MM.1S (cell line): ENCODE results near the gene ACTN1.

Experiments
- DNase-seq: peaks from one replicate; pipeline ENCODE4 v3.0.0-alpha.2; 2015
- H2AFZ ChIP-seq: fragments of 300-600 bp; sonication (generic); 2 replicates; pipeline ENCODE4 v1.6.0; 2016; ENCODE audit warnings: antibody characterized with exemption, low read length
- H3F3A ChIP-seq: fragments of 300-600 bp; sonication (generic); 2 replicates; pipeline ENCODE4 v1.6.1; 2016; ENCODE audit warnings: mild to moderate bottlenecking, antibody characterized with exemption, low read length, moderate library complexity, mixed read lengths; ENCODE audit not compliant: insufficient read depth
- H3K27ac ChIP-seq: fragments of 300-600 bp; sonication (generic); 2 replicates; pipeline ENCODE4 v1.5.1; 2016; ENCODE audit warnings: mild to moderate bottlenecking, low read length
- H3K27me3 ChIP-seq: fragments of 300-600 bp; sonication (generic); replicated peaks from 2 replicates; pipeline ENCODE4 v1.6.0; 2016; ENCODE audit warnings: low read length; ENCODE audit not compliant: insufficient read depth
- H3K36me3 ChIP-seq: fragments of 300-600 bp; sonication (generic); replicated peaks from 2 replicates; pipeline ENCODE4 v1.6.1; 2016; ENCODE audit warnings: mild to moderate bottlenecking, low read length, mixed read lengths; ENCODE audit not compliant: insufficient read depth
- H3K4me1 ChIP-seq: fragments of 300-600 bp; sonication (generic); 2 replicates; pipeline ENCODE4 v1.6.1; 2016; ENCODE audit warnings: low read length, mixed read lengths
- H3K4me2 ChIP-seq: fragments of 300-600 bp; sonication (generic); 2 replicates; pipeline ENCODE4 v1.6.0; 2016; ENCODE audit warnings: low read depth, low read length
- H3K4me3 ChIP-seq: fragments of 300-600 bp; sonication (generic); 2 replicates; pipeline ENCODE4 v1.5.1; 2016; ENCODE audit warnings: low read length, mixed read lengths
- H3K79me2 ChIP-seq: fragments of 300-600 bp; sonication (generic); 2 replicates; pipeline ENCODE4 v1.6.1; 2016; ENCODE audit warnings: mixed run types, low read length, mixed read lengths
- H3K9ac ChIP-seq: fragments of 300-600 bp; sonication (generic); 2 replicates; pipeline ENCODE4 v1.6.1; 2016; ENCODE audit warnings: low read length, mixed read lengths
- H3K9me2 ChIP-seq: fragments of 300-600 bp; sonication (generic); replicated peaks from 2 replicates; pipeline ENCODE4 v1.6.1; 2016; ENCODE audit warnings: mild to moderate bottlenecking, low read length, mixed read lengths; ENCODE audit not compliant: insufficient read depth
- H3K9me3 ChIP-seq: fragments of 300-600 bp; sonication (generic); replicated peaks from 2 replicates; pipeline ENCODE4 v1.6.1; 2016; ENCODE audit warnings: mild to moderate bottlenecking, low read length, mixed read lengths; ENCODE audit not compliant: insufficient read depth
- H4K20me1 ChIP-seq: fragments of 300-600 bp; sonication (generic); 2 replicates; pipeline ENCODE4 v1.6.1; 2016; ENCODE audit warnings: mild to moderate bottlenecking, low read length, moderate library complexity, mixed read lengths; ENCODE audit not compliant: insufficient read depth
- EZH2 ChIP-seq: fragments of 300-600 bp; sonication (generic); optimal IDR thresholded peaks from 2 replicates; pipeline ENCODE3; 2017; ENCODE audit warnings: low read depth, mild to moderate bottlenecking, antibody characterized with exemption, low read length, mixed read lengths
- EZH2phosphoT487 ChIP-seq: fragments of 300-600 bp; sonication (generic); IDR thresholded peaks from 2 replicates; pipeline ENCODE4 v1.6.1; 2018; ENCODE audit warnings: antibody characterized with exemption, low read length
- TF ChIP-seq, protein P1 (sequence below): fragments of 300-600 bp; sonication (generic); IDR thresholded peaks from 2 replicates; pipeline ENCODE4 v1.5.1; 2016; ENCODE audit warnings: antibody characterized with exemption, low read length, mixed read lengths

ACTN1 gene

DNA sequence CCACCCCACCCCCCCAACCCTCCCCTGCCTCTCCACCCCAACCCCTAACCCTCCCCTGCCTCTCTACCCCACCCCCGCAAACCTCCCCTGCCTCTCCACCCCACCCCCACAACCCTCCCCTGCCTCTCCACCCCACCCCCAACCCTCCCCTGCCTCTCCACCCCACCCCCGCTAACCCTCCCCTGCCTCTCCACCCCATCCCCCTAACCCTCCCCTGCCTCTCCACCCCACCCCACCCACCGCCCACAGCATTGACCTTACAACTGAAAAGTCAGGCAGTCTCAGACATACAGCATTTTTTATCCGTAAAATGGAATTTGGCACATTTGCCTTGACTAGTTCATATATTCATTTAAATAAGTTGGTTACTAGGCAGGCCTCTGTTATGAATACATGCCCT lies 38.6 kb upstream of the ACTN1 start:
- no peaks in the 10 kb centered on the region for H3K4me1 ChIP-seq
- H3F3A ChIP-seq = no peaks in the 10 kb centered on the region
- H3K9me3 ChIP-seq = no peaks in the 10 kb centered on the region
- no peak overlapping the region for H3K4me3 ChIP-seq
- H3K36me3 ChIP-seq = no peaks in the 10 kb centered on the region
- H3K27ac ChIP-seq = no peak overlapping the region
- H3K9ac ChIP-seq = no peak overlapping the region
- DNase-seq = no peak
- H2AFZ ChIP-seq = no peak overlapping the region
- TF ChIP-seq EZH2phosphoT487 = no peak
- TF ChIP-seq, protein P1, sequence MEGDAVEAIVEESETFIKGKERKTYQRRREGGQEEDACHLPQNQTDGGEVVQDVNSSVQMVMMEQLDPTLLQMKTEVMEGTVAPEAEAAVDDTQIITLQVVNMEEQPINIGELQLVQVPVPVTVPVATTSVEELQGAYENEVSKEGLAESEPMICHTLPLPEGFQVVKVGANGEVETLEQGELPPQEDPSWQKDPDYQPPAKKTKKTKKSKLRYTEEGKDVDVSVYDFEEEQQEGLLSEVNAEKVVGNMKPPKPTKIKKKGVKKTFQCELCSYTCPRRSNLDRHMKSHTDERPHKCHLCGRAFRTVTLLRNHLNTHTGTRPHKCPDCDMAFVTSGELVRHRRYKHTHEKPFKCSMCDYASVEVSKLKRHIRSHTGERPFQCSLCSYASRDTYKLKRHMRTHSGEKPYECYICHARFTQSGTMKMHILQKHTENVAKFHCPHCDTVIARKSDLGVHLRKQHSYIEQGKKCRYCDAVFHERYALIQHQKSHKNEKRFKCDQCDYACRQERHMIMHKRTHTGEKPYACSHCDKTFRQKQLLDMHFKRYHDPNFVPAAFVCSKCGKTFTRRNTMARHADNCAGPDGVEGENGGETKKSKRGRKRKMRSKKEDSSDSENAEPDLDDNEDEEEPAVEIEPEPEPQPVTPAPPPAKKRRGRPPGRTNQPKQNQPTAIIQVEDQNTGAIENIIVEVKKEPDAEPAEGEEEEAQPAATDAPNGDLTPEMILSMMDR = no peak
- H3K9me2 ChIP-seq = no peaks in the 10 kb centered on the region
- H3K79me2 ChIP-seq = no peaks in the 10 kb centered on the region
- H3K27me3 ChIP-seq = no peaks in the 10 kb centered on the region
- H4K20me1 ChIP-seq = no peaks in the 10 kb centered on the region
- H3K4me2 ChIP-seq = no peak overlapping the region

GRCh38 chr14:69014829-69015259 lies 35.7 kb upstream of the ACTN1 start:
- Histone ChIP-seq H3K9me2 (no peaks in the 10 kb centered on the region), H3K4me1 (no peaks in the 10 kb centered on the region), H3F3A (no peaks in the 10 kb centered on the region), H3K9me3 (no peaks in the 10 kb centered on the region), H3K36me3 (no peaks in the 10 kb centered on the region), H3K27me3 (no peaks in the 10 kb centered on the region), H3K4me2 (no peak overlapping the region), H4K20me1 (no peaks in the 10 kb centered on the region), H2AFZ (no peak overlapping the region), H3K9ac (no peak overlapping the region), H3K27ac (no peak overlapping the region), H3K79me2 (no peaks in the 10 kb centered on the region), H3K4me3 (no peak overlapping the region)
- DNase-seq = no peak
- TF ChIP-seq EZH2 (no peak), EZH2phosphoT487 (no peak)
- TF ChIP-seq, protein P1 = no peak

- no peaks in the 10 kb centered on the region for H3K9me3 ChIP-seq
- no peak overlapping the region for H3K27ac ChIP-seq
- no peaks in the 10 kb centered on the region for H3K27me3 ChIP-seq
- TF ChIP-seq, protein P1 = no peak
- no peak overlapping the region for H3K4me3 ChIP-seq
- H2AFZ ChIP-seq = no peak overlapping the region
- H3K36me3 ChIP-seq = no peaks in the 10 kb centered on the region
- no peaks in the 10 kb centered on the region for H3K79me2 ChIP-seq
- no peak for DNase-seq
- H3F3A ChIP-seq = no peaks in the 10 kb centered on the region
- no peak overlapping the region for H3K4me2 ChIP-seq
- no peak overlapping the region for H3K9ac ChIP-seq
- H3K4me1 ChIP-seq = no peaks in the 10 kb centered on the region
- no peaks in the 10 kb centered on the region for H4K20me1 ChIP-seq
- no peaks in the 10 kb centered on the region for H3K9me2 ChIP-seq
These were observed 35.1 kb upstream of the ACTN1 start for GRCh38 chr14:69013943-69014782.
